WTC11 (cell line): ENCODE results near the gene TEDC2. TPM values are rescaled to one million over a fixed set of nuclear protein-coding genes. Genes with fewer than 3 reads are reported as not detected.

Experiments used
- ATAC-seq: fragments of 200-7000 bp; cut with Tn5 transposase; 2 replicates; pipeline ENCODE4 v1.10.0; 2021; ENCODE audit warnings: mild to moderate bottlenecking, moderate library complexity
- CTCF ChIA-PET: fragments of 300-600 bp; sonication (Branson Sonifier 250); formaldehyde crosslinking; loops from one replicate; lab custom pipeline; 2021; ENCODE audit warnings: antibody characterized with exemption; lab: Charles Lee
- POLR2A ChIA-PET: fragments of 350-600 bp; sonication (Branson Sonifier 250); formaldehyde crosslinking; loops from one replicate; lab custom pipeline; 2021; ENCODE audit warnings: antibody characterized with exemption; lab: Charles Lee
- DNase-seq: peaks from one replicate; pipeline ENCODE4 v3.0.0; 2021; ENCODE audit warnings: low spot score
- H3K27ac Mint-ChIP-seq: 2 replicates; pipeline ENCODE4 v1.8.0; 2021; ENCODE audit warnings: mixed read lengths
- H3K27me3 Mint-ChIP-seq: 2 replicates; pipeline ENCODE4 v1.8.0; 2021; ENCODE audit warnings: low read depth, mild to moderate bottlenecking, moderate library complexity, mixed read lengths
- H3K36me3 Mint-ChIP-seq: 2 replicates; pipeline ENCODE4 v1.8.0; 2021; ENCODE audit warnings: mixed read lengths
- H3K4me1 Mint-ChIP-seq: 2 replicates; pipeline ENCODE4 v1.8.0; 2022; ENCODE audit warnings: mixed read lengths
- H3K4me3 Mint-ChIP-seq: 2 replicates; pipeline ENCODE4 v1.8.0; 2021; ENCODE audit warnings: mild to moderate bottlenecking, moderate library complexity, mixed read lengths
- H3K9me3 Mint-ChIP-seq: 2 replicates; pipeline ENCODE4 v1.8.0; 2021; ENCODE audit warnings: mixed read lengths
- ATF1 ChIP-seq: sonication (generic); formaldehyde crosslinking; IDR thresholded peaks from 2 replicates; pipeline ENCODE4 v1.8.1; 2023; ENCODE audit warnings: mild to moderate bottlenecking, moderate library complexity, missing genetic modification reagents
- CDX4 ChIP-seq: fragments of 250-450 bp; sonication (Bioruptor Pico); IDR thresholded peaks from 2 replicates; pipeline ENCODE4 v1.9.0; 2021; ENCODE audit warnings: moderate library complexity, mild to moderate bottlenecking, inconsistent platforms, borderline replicate concordance
- ERG ChIP-seq: fragments of 250-450 bp; sonication (Bioruptor Pico); IDR thresholded peaks from 2 replicates; pipeline ENCODE4 v1.8.0; 2021; ENCODE audit warnings: mild to moderate bottlenecking
- FOXJ3 ChIP-seq: sonication (generic); formaldehyde crosslinking; IDR thresholded peaks from 2 replicates; pipeline ENCODE4 v1.9.0; 2021; ENCODE audit warnings: missing genetic modification reagents, mild to moderate bottlenecking, borderline replicate concordance
- GABPB1 ChIP-seq: sonication (generic); formaldehyde crosslinking; IDR thresholded peaks from 2 replicates; pipeline ENCODE4 v1.8.1; 2023; ENCODE audit warnings: mild to moderate bottlenecking, missing genetic modification reagents
- JUN ChIP-seq: sonication (generic); formaldehyde crosslinking; IDR thresholded peaks from 2 replicates; pipeline ENCODE4 v1.8.0; 2023; ENCODE audit warnings: mild to moderate bottlenecking, missing genetic modification reagents
- NFE2L1 ChIP-seq: sonication (generic); formaldehyde crosslinking; IDR thresholded peaks from 2 replicates; pipeline ENCODE4 v1.8.1; 2023; ENCODE audit warnings: missing genetic modification reagents
- NR1H2 ChIP-seq: sonication (generic); formaldehyde crosslinking; IDR thresholded peaks from 2 replicates; pipeline ENCODE4 v1.9.0; 2021; ENCODE audit warnings: mild to moderate bottlenecking, moderate library complexity, missing genetic modification reagents
- NR3C1 ChIP-seq: sonication (generic); formaldehyde crosslinking; conservative IDR thresholded peaks from 2 replicates; pipeline ENCODE4 v1.8.1; 2023; ENCODE audit warnings: low read depth, mild to moderate bottlenecking, missing genetic modification reagents
- PREB ChIP-seq: sonication (generic); formaldehyde crosslinking; IDR thresholded peaks from 2 replicates; pipeline ENCODE4 v1.8.1; 2022; ENCODE audit warnings: mild to moderate bottlenecking, missing genetic modification reagents, moderate library complexity, borderline replicate concordance
- PRRX2 ChIP-seq: fragments of 250-450 bp; sonication (Bioruptor Pico); IDR thresholded peaks from 2 replicates; pipeline ENCODE4 v1.8.0; 2021; ENCODE audit warnings: mild to moderate bottlenecking
- TCF7 ChIP-seq: sonication (generic); formaldehyde crosslinking; IDR thresholded peaks from 2 replicates; pipeline ENCODE4 v1.8.0; 2022; ENCODE audit warnings: mild to moderate bottlenecking, low read depth, missing genetic modification reagents, moderate library complexity
- ZNF121 ChIP-seq: sonication (generic); formaldehyde crosslinking; IDR thresholded peaks from 2 replicates; pipeline ENCODE4 v1.8.0; 2023; ENCODE audit warnings: missing genetic modification reagents
- ZNF281 ChIP-seq: sonication (generic); formaldehyde crosslinking; IDR thresholded peaks from 2 replicates; pipeline ENCODE4 v1.8.0; 2023; ENCODE audit warnings: mild to moderate bottlenecking, missing genetic modification reagents
- ZNF317 ChIP-seq: sonication (generic); formaldehyde crosslinking; IDR thresholded peaks from 2 replicates; pipeline ENCODE4 v1.8.1; 2023; ENCODE audit warnings: low read depth, mild to moderate bottlenecking, moderate library complexity, missing genetic modification reagents, borderline replicate concordance
- ZNF396 ChIP-seq: fragments of 250-450 bp; sonication (Bioruptor Pico); IDR thresholded peaks from 2 replicates; pipeline ENCODE4 v1.8.0; 2021; ENCODE audit warnings: mild to moderate bottlenecking, moderate library complexity, borderline replicate concordance
- total RNA-seq: library from RNA; stranded (reverse); gene quantifications from 3 replicates; pipeline ENCODE4 v1.2.3, GENCODE V29; 2021
- TF ChIP-seq, protein P1 (sequence below): sonication (generic); formaldehyde crosslinking; IDR thresholded peaks from 2 replicates; pipeline ENCODE4 v1.8.1; 2023; ENCODE audit warnings: mild to moderate bottlenecking, missing genetic modification reagents, moderate library complexity
- TF ChIP-seq, protein P2 (sequence below): sonication (generic); formaldehyde crosslinking; IDR thresholded peaks from 2 replicates; pipeline ENCODE4 v1.8.1; 2023; ENCODE audit warnings: mild to moderate bottlenecking, missing genetic modification reagents
- TF ChIP-seq, protein P3 (sequence below): sonication (generic); formaldehyde crosslinking; IDR thresholded peaks from 2 replicates; pipeline ENCODE4 v1.8.1; 2022; ENCODE audit warnings: missing genetic modification reagents, borderline replicate concordance

TEDC2 gene
- total RNA-seq, 1 experiment from 2014 or later, result 61.6 TPM

- CTCF ChIA-PET, result no interaction called here
- no peak overlapping the region for H3K4me3 Mint-ChIP-seq
- POLR2A ChIA-PET, result no interaction called here
- H3K4me1 Mint-ChIP-seq, result no peaks in the 10 kb centered on the region
- no peaks in the 10 kb centered on the region for H3K27me3 Mint-ChIP-seq
- DNase-seq (no peak), ATAC-seq (no peak)
- TF ChIP-seq, protein P1, sequence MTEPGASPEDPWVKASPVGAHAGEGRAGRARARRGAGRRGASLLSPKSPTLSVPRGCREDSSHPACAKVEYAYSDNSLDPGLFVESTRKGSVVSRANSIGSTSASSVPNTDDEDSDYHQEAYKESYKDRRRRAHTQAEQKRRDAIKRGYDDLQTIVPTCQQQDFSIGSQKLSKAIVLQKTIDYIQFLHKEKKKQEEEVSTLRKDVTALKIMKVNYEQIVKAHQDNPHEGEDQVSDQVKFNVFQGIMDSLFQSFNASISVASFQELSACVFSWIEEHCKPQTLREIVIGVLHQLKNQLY (CRISPR knock-in tag), result no peak
- TF ChIP-seq FOXJ3 (CRISPR knock-in tag) (no peak), ATF1 (CRISPR knock-in tag) (no peak), ZNF317 (no peak), NFE2L1 (CRISPR knock-in tag) (no peak), ERG (CRISPR knock-in tag) (no peak), ZNF121 (CRISPR knock-in tag) (no peak), PRRX2 (CRISPR knock-in tag) (no peak), ZNF396 (CRISPR knock-in tag) (no peak), PREB (CRISPR knock-in tag) (no peak), ZNF281 (CRISPR knock-in tag) (no peak), CDX4 (CRISPR knock-in tag) (no peak), JUN (CRISPR knock-in tag) (no peak), GABPB1 (CRISPR knock-in tag) (no peak), TCF7 (CRISPR knock-in tag) (no peak), NR1H2 (CRISPR knock-in tag) (no peak), NR3C1 (no peak)
- TF ChIP-seq, protein P2, sequence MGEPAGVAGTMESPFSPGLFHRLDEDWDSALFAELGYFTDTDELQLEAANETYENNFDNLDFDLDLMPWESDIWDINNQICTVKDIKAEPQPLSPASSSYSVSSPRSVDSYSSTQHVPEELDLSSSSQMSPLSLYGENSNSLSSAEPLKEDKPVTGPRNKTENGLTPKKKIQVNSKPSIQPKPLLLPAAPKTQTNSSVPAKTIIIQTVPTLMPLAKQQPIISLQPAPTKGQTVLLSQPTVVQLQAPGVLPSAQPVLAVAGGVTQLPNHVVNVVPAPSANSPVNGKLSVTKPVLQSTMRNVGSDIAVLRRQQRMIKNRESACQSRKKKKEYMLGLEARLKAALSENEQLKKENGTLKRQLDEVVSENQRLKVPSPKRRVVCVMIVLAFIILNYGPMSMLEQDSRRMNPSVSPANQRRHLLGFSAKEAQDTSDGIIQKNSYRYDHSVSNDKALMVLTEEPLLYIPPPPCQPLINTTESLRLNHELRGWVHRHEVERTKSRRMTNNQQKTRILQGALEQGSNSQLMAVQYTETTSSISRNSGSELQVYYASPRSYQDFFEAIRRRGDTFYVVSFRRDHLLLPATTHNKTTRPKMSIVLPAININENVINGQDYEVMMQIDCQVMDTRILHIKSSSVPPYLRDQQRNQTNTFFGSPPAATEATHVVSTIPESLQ (CRISPR knock-in tag), result no peak
- TF ChIP-seq, protein P3, sequence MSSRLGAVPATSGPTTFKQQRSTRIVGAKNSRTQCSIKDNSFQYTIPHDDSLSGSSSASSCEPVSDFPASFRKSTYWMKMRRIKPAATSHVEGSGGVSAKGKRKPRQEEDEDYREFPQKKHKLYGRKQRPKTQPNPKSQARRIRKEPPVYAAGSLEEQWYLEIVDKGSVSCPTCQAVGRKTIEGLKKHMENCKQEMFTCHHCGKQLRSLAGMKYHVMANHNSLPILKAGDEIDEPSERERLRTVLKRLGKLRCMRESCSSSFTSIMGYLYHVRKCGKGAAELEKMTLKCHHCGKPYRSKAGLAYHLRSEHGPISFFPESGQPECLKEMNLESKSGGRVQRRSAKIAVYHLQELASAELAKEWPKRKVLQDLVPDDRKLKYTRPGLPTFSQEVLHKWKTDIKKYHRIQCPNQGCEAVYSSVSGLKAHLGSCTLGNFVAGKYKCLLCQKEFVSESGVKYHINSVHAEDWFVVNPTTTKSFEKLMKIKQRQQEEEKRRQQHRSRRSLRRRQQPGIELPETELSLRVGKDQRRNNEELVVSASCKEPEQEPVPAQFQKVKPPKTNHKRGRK (CRISPR knock-in tag), result no peak
- H3K36me3 Mint-ChIP-seq, result peaks cover 73% of the 10 kb centered on the region
- H3K27ac Mint-ChIP-seq, result no peak overlapping the region
- H3K9me3 Mint-ChIP-seq, result no peaks in the 10 kb centered on the region
Measured at GRCh38 chr16:2449118-2449517, 10.8 kb upstream of the TEDC2 start.
